Measurements from ENCODE around the gene CA10.

- no peak for TF ChIP-seq ISL1 (CRISPR knock-in tag; IDR thresholded peaks at IDR 0.05)
- no peak for TF ChIP-seq PATZ1 (CRISPR knock-in tag; IDR thresholded peaks at IDR 0.05; ENCODE audit: borderline replicate concordance)
- no peak for TF ChIP-seq ARNTL (CRISPR knock-in tag; IDR thresholded peaks at IDR 0.05; ENCODE audit: borderline replicate concordance, low read depth)
- TF ChIP-seq ZFP3 (CRISPR knock-in tag; IDR thresholded peaks at IDR 0.05), result no peak
- no peak for TF ChIP-seq PPARA (CRISPR knock-in tag; IDR thresholded peaks at IDR 0.05; ENCODE audit: borderline replicate concordance)
- no peak for TF ChIP-seq ZFP30 (CRISPR knock-in tag; IDR thresholded peaks at IDR 0.05)
Observed at GRCh38 chr17:51666971-51667705, 491.4 kb downstream of the CA10 start.
